ENCODE results near the gene RIT2. TPM values are rescaled to one million over a fixed set of nuclear protein-coding genes. Genes with fewer than 3 reads are reported as not detected.

RIT2 gene
- total RNA-seq, 1 experiment from 2014 or later: not detected

DNA sequence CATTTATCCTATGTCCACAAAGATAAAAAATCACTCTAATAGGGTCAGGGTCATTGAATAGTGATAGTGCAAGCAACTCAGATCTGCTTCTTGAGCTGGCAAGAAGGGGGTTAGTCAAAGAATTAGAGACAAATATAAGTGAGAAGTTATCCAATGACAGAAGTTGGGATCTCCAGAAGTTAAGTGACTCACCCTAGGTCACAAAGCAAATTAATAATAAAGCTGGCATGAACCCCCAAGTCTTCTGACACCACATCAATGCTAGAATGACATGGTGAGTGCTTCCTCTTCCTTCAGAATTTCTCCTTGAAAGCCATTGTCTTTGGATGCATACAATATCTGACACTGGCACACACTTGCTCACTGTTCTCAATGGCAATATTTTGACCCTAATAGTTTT, 343.5 kb downstream of the RIT2 start:
- ChIA-PET POLR2A (no interaction called here), CTCF (no interaction called here)
- TF ChIP-seq CTCF (IDR thresholded peaks at IDR 0.05; ENCODE audit: unreplicated experiment): no peak
- no peak overlapping the region for H3K27ac Mint-ChIP-seq (ENCODE audit: low read depth, unreplicated experiment)
- no peaks in the 10 kb centered on the region for H3K4me1 Mint-ChIP-seq (ENCODE audit: insufficient read depth, unreplicated experiment)
- peaks cover 7% of the 10 kb centered on the region for H3K27me3 Mint-ChIP-seq (ENCODE audit: insufficient read depth, unreplicated experiment)
- no peaks in the 10 kb centered on the region for H3K36me3 Mint-ChIP-seq (ENCODE audit: insufficient read depth, unreplicated experiment)
- intact Hi-C loops (cut with micrococcal nuclease): no loop called here
- no peak for DNase-seq (ENCODE audit: unreplicated experiment)
- no peaks in the 10 kb centered on the region for H3K9me3 Mint-ChIP-seq (ENCODE audit: unreplicated experiment)
- no peak overlapping the region for H3K4me3 Mint-ChIP-seq (ENCODE audit: unreplicated experiment)
- BruUV-seq (replicated peaks): no TSS peak

DNA sequence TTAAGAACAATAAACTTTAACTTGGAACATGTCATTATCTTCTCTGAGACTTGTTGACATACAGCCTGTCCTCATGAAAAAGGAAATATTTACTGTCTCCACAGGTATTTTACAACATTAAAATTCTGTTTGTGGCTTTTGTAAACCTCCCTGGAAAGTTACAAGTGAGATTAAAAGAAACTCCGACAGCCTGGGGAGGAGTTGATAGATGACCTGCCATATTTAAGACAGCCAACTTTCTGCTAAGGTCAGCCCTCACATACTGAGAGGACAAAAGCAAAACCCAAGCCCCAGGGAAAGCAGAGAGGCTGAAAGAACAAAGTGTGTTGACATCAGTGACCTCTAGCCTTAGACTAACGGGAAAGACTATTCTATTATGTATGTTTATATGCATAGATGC, 350.2 kb downstream of the RIT2 start:
- Mint-ChIP-seq H3K4me1 (ENCODE audit: insufficient read depth, unreplicated experiment) (no peaks in the 10 kb centered on the region), H3K9me3 (ENCODE audit: unreplicated experiment) (no peaks in the 10 kb centered on the region), H3K4me3 (ENCODE audit: unreplicated experiment) (no peak overlapping the region), H3K36me3 (ENCODE audit: insufficient read depth, unreplicated experiment) (no peaks in the 10 kb centered on the region), H3K27me3 (ENCODE audit: insufficient read depth, unreplicated experiment) (peaks cover 14% of the 10 kb centered on the region), H3K27ac (ENCODE audit: low read depth, unreplicated experiment) (no peak overlapping the region)
- BruUV-seq (replicated peaks): no TSS peak
- ChIA-PET POLR2A (no interaction called here), CTCF (interaction anchor here (0.7 kb wide), 1 partner anchor 290 kb away, joined by 3 read pairs; no protein-coding TSS in a partner anchor)
- intact Hi-C loops (cut with micrococcal nuclease): no loop called here
- TF ChIP-seq CTCF (IDR thresholded peaks at IDR 0.05; ENCODE audit: unreplicated experiment): no peak
- DNase-seq (ENCODE audit: unreplicated experiment): no peak

GRCh38 chr18:42760290-42760689, 355.2 kb downstream of the RIT2 start:
- Mint-ChIP-seq H3K27me3 (ENCODE audit: insufficient read depth, unreplicated experiment) (peaks cover 28% of the 10 kb centered on the region), H3K4me1 (ENCODE audit: insufficient read depth, unreplicated experiment) (no peaks in the 10 kb centered on the region), H3K36me3 (ENCODE audit: insufficient read depth, unreplicated experiment) (no peaks in the 10 kb centered on the region), H3K9me3 (ENCODE audit: unreplicated experiment) (no peaks in the 10 kb centered on the region), H3K4me3 (ENCODE audit: unreplicated experiment) (no peak overlapping the region), H3K27ac (ENCODE audit: low read depth, unreplicated experiment) (no peak overlapping the region)
- BruUV-seq (replicated peaks): no TSS peak
- DNase-seq (ENCODE audit: unreplicated experiment): no peak
- ChIA-PET CTCF (interaction anchor here (0.6 kb wide), 1 partner anchor 420 kb away, joined by 3 read pairs; no protein-coding TSS in a partner anchor), POLR2A (no interaction called here)
- intact Hi-C loops (cut with micrococcal nuclease): no loop called here
- no peak for TF ChIP-seq CTCF (IDR thresholded peaks at IDR 0.05; ENCODE audit: unreplicated experiment)

DNA sequence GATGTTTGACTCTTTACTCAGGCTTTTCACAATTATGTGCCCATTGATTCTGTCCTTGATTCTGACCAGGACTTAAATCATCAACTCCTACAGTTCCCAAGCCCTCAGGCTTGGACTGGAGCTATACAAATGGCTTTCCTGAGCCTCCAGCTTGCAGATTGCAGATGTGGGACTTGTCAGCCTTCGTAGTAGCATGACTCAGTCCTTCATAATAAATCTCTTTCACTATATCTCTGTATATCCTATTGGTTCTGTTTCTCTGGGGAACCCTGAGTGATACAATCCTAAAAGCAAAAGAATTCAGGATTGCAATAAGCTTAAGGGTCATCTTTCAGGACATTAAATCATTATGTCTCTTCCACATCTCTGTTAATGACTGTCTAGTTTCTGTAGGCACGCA, 356.6 kb downstream of the RIT2 start:
- no peak overlapping the region for H3K4me3 Mint-ChIP-seq (ENCODE audit: unreplicated experiment)
- no peak for DNase-seq (ENCODE audit: unreplicated experiment)
- no peaks in the 10 kb centered on the region for H3K4me1 Mint-ChIP-seq (ENCODE audit: insufficient read depth, unreplicated experiment)
- intact Hi-C loops (cut with micrococcal nuclease): no loop called here
- H3K9me3 Mint-ChIP-seq (ENCODE audit: unreplicated experiment): no peaks in the 10 kb centered on the region
- peaks cover 31% of the 10 kb centered on the region for H3K27me3 Mint-ChIP-seq (ENCODE audit: insufficient read depth, unreplicated experiment)
- CTCF ChIA-PET: interaction anchor here (0.6 kb wide), 1 partner anchor 162 kb away, joined by 3 read pairs; no protein-coding TSS in a partner anchor
- POLR2A ChIA-PET: no interaction called here
- no peaks in the 10 kb centered on the region for H3K36me3 Mint-ChIP-seq (ENCODE audit: insufficient read depth, unreplicated experiment)
- no peak for TF ChIP-seq CTCF (IDR thresholded peaks at IDR 0.05; ENCODE audit: unreplicated experiment)
- no TSS peak for BruUV-seq (replicated peaks)
- no peak overlapping the region for H3K27ac Mint-ChIP-seq (ENCODE audit: low read depth, unreplicated experiment)
